ENCODE measurements around the gene TBC1D2B.

- TF ChIP-seq CTCF (IDR thresholded peaks at IDR 0.05; ENCODE audit: extremely low read depth in 1 of 2, insufficient read depth in 1 of 2, low read depth in 1 of 2, low read length in 2 of 2) (no peak), POLR2A (IDR thresholded peaks at IDR 0.05; ENCODE audit: low read depth, low read length) (no peak), EZH2 (IDR thresholded peaks at IDR 0.05; ENCODE audit: borderline replicate concordance, low read depth, low read length, severe bottlenecking) (no peak), POLR2AphosphoS5 (IDR thresholded peaks at IDR 0.05; ENCODE audit: insufficient read depth, low read depth, low read length) (no peak)
Observed at GRCh38 chr15:78090422-78091063, 13.0 kb upstream of the TBC1D2B start.

Measured in endothelial cell of umbilical vein (primary cell).